HG02981 (cell line): Measurements from ENCODE around the gene IRAK3.

Experiments used
- ATAC-seq: cut with Tn5 transposase; IDR thresholded peaks from one replicate; pipeline ENCODE4 v1.9.1; 2021; ENCODE audit warnings: mild to moderate bottlenecking, moderate library complexity; ENCODE audit not compliant: unreplicated experiment

Gene IRAK3

DNA sequence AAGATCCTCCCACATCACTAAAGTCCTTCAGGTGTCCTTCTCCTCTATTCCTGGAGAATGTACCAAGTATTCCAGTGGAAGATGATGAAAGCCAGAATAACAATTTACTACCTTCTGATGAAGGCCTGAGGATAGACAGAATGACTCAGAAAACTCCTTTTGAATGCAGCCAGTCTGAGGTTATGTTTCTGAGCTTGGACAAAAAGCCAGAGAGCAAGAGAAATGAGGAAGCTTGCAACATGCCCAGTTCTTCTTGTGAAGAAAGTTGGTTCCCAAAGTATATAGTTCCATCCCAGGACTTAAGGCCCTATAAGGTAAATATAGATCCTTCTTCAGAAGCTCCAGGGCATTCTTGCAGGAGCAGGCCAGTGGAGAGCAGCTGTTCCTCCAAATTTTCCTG, 58.7 kb downstream of the IRAK3 start:
- ATAC-seq = no peak

DNA sequence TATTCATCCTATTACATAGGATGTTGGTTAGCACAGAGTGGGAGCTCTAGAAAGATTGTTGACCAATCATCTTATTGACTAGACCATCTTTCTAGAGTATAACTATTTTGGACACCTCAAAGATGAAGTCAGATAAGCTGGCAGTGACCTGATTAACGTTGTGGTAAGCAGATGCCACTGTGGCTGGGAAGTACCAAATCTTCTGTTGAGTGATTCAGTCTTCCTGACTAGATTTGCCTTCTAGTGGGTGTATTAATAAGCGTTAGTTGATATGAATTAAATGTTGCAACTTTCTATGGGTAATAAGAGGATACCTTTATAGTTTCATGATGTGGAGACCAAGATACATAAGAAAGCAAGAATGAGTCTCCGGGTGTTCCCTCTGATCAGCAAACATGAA, 62.0 kb downstream of the IRAK3 start:
- no peak for ATAC-seq

DNA sequence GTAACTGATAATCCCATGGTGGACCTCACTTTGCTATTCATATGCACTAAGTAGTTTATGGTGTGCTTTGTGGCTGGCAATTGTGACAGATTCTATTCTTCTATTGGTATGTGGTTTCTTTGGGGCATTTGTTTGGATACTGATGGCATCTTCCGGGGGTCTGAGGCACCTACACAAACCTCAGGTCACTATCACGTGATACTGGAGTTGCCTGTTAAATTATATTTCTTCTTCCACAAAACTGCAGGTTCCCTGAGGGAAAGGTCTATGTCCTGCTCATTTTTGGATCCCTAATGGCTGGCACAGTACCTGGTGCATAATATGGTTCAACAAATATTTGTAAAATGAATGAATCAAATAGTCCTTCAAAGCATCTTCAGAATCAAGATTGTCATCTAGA, 63.8 kb downstream of the IRAK3 start:
- no peak for ATAC-seq

DNA sequence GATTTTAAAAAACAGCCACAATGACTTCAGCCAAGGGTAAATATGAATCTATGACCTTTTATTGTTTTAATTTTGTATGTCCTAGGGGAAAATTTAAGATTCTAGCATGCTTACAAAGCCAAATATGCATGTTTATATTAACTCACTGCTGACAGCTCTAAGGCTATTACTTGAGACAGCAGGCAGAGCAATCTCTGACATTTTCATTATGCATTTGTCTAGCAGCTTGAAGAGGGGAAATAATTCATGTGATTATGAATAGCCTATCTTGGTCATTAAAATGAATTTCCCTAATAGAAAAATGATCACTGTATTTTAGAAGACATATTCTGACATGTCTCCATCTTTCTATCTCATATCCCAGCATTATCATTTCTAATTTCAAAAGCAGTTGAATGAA, 66.7 kb downstream of the IRAK3 start:
- ATAC-seq = no peak

DNA sequence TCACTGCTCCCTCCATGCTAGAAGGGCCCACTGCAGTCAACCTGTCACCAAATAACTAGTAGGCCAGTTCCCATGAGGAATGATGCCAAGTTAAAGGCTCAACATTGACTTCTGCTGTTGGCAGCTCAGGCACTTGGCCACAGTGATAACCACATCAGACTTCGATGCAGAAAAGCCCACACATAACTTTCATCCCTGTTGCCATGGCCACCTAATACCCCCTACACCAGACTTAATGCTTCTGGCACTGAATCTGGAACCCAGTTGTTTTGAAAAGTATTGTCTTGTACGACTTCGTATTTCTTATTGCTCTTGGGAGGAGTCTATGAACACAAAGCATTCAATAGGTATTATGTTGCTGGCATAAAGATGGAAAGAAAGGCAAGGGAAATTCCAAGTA, 69.0 kb downstream of the IRAK3 start:
- ATAC-seq = no peak

DNA sequence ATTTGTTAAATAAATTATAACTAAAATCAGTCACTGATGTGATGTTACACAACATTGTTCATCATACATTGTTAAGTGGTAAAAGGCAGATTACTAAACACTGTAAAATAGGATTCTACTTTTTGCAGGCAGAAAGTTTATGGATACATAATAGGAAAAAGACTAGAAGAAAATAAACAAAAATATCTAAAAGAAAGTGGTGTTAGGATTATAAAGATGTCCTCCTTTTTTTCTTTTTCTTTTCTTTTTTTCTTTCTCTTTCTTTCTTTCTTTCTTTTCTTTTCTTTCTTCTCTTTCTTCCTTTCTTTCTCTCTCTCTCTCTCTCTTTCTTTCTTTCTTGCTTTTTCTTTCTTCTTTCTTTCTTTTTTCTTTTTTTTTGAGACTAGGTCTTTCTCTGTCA, 73.7 kb downstream of the IRAK3 start:
- ATAC-seq = no peak

DNA sequence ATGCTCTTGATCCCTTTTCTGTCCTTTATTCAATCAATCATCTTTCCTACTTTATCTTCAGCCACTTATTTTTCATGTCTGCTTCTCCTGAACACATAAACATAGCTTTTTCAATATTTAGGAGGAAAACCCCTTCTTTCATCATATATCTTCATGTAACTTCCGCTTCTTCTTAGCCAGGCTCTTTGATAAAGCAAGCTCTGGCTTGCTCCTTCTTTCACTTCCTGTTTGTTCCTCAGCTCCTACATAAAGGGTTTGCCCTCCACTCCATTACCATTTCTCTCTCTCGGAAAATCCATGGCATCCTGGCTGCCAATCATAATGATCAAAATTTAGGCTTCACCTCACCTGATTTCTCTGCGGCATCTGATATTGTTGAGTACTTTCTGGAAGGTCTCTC, 79.5 kb downstream of the IRAK3 start:
- ATAC-seq = no peak

DNA sequence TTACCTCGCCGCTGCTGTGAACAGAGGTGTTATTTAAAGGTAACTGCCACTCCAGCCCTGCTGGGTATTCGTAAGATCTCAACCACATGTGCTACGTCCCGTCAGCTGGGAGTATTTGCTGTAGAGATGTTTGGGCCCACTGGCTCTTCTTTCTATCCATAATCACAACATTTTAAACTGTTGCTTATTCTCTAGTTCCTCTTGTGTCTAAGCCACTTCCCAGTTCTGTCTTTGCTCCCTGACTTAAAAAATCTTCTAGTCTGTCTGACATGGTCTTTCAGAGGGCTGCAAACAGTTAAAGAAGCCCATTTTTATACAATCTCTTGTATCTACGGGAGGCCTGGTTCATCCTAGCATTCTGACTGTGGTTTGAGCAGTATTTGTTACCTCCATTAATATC, 80.1 kb downstream of the IRAK3 start:
- ATAC-seq = no peak

DNA sequence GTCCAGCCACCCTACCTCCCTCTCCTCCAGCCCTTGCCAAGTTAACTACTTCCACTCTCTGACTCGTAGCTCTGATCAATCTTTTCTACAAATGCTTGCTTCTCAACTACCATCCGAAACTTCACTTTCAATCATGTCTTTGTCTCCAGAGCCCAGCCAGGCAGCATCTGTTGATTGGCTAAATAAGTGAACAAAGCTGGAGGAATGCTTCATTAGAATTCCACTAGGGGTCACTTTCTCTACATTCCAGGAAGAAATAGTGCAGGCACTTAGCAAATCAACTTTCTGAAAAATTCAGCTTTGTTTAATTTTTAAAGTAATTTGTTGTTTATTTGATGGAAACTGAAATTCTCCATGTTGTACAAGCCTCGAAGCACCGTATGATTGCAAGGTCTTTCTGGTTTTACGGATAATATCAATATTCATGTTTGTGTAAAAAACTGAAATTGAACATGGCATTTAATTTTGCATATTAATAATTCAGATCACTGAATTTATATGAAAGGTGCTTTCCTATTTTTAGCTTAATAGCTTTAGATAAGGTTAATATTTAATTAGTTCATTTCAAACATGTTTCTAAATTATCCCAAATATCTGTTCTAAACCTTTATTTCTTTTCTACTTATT, 80.9 kb downstream of the IRAK3 start:
- ATAC-seq = peak; percentile 49

DNA sequence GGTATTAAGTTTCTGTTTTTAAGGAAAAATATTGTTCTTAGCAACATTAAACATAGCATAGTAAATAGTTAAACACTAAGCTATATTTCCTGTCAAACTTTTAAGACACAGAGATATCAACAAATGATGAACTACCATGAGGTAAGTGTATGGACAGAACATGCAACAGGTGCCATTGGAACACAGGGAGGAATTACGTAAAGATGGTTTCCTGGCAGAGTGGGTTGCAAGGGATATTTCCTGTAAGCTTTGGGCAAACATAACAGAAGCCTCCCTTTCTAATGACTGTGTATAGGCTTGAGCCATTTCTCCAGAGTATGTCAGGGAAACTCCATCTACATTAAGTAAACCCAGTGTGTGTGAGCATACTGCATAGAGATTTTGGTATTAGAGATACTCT, 81.6 kb downstream of the IRAK3 start:
- no peak for ATAC-seq

DNA sequence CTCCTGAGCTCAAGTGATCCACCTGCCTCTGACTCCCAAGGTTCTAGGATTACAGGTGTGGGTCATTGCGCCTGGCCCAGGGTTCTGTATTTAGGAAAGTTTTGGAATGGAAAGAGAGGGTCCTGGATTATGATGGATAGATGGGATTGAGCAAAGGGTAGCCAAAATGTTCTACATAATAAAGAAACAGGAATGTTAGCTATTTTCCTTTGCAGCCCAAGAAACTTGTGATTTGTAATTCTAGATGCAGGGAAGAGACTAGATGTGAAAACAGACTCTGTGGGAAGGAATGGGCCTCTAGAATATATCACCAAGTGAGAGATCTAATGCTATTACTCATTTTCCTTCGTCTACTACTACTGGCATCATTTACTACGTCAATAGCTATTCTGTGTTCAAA, 83.6 kb downstream of the IRAK3 start:
- ATAC-seq = no peak

DNA sequence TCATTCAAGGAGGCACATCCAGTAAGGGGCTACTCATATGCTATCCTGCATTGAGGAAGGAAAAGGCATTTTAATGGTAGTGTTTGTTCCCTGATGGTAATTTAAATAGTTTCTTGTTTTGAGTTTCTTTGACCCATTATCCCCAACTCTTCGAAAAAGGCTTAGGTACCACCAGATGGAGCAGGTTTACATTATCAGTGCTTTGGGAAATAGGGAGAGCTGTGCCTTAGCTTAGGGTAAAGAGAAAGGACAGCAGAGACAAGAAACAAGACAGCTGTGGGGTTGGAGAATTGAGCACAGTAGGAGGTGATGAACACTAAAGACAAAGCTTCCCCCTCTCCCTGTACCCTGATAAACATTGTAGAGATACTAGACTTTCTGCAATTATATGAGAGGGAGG, 84.1 kb downstream of the IRAK3 start:
- no peak for ATAC-seq

DNA sequence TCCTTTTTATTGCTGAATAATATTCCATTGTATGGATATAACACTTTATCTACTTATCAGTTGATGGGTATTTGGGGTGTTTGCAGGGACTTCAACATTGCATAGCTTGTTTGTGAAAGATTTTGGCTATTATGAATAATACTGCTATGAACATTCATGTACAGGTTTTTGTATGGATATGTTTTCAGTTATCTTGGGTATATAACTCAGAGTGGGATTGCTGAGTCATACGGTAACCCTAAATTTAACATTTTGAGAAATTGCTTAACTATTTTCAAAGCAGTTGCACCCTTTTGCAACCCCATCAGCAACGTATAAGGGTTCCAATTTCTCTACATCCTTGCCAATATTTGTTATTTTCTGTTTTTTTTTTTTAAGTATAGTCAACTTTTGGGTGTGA, 86.0 kb downstream of the IRAK3 start:
- ATAC-seq = no peak

DNA sequence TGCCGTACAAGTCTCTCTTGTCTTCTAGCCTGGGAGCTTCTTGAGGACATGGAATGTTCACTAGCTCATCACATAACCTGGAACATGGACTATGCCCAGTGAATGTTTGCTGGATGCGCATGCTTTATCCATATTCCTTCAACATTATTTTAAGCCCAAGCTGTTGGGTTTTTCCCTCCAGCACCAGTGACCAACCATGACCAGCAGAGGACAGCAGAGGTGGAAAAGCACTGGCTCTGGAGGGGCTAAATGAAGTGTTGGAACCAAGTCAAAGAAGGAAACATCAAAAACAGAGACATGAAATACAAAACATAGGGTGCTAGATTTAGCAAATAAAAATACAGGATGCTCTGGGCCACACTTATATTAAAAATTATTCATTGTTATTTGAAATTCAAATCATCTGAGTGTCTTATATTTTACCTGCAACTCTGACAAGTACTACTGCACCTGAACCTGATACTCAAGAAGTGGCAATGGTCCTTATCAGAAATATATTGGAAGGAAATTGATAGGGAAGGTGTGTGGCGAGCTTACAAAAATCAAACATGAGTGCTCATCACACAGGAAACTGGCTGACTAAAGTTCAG, 90.2 kb downstream of the IRAK3 start:
- ATAC-seq = no peak

DNA sequence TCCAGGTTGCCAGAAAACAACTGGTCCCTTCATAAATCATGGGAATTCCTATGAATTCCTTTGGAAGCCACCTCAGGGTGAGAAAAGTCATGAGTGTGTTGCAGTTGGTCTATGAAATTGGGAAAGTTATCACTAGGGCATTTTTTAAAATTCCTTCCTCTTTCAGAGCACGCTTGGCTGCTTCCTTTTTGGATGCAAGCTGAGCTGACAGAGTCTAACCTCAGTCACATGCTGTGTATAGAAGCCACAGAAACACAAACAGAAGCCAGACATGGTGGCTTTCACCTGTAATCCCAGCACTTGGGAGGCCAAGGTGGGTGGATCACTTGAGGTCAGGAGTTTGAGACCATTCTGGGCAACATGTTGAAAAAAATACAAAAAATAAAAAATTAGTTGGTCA, 91.5 kb downstream of the IRAK3 start:
- no peak for ATAC-seq

DNA sequence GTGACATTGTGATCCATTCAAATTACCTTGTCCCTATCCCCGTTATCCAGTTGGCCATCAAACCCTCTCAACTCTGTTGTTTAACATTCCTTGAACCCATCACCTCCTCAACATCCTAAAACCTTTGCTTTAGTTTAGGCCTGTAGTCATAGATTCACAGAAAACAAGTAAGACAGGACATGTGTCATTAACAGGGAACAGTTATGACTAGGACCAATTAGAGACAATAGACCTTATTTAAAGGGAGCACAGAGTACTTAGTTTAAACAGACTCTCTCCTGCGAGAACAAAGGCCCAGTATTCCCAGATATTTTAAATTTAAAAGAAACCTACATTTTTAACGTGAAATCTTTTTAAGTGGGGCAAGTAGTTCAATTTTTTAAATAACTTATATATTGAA, 93.2 kb downstream of the IRAK3 start:
- no peak for ATAC-seq

DNA sequence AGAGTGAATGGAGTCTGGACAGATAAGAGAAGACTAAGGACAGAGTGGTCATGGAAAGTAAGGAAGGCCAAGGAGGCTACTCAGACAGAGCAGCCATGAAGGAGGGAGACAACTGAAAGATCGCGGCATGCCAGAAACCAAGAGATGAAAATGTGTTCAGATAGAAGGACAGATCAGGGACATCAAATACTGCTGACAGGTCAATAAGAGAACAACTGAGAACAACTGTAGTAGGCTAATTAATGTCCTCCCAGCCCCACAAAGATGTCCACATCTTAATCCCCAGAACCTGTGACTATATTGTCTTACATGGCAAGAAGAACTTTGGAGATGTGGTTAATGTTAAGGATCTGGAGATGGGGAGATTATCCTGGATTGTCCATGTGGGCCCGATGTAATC, 98.3 kb downstream of the IRAK3 start:
- no peak for ATAC-seq

DNA sequence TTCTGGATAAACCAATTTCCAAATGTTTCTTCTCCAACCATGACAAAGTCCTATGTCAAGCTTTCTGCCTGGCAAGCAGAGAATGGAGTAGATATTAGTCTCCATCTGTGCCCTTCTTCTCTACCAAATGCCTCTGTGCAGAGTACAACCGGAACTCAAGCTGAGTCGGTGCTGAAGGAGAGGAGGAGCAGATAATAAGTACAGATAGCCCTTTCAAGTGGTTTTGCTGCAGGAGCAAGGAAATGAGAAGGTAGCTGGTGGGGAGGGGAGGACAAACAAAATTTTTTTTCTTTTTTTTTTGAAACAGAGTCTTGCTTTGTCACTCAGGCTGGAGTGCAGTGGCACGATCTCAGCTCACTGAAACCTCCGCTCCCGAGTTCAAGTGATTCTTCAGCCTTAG, 99.1 kb downstream of the IRAK3 start:
- ATAC-seq = no peak

DNA sequence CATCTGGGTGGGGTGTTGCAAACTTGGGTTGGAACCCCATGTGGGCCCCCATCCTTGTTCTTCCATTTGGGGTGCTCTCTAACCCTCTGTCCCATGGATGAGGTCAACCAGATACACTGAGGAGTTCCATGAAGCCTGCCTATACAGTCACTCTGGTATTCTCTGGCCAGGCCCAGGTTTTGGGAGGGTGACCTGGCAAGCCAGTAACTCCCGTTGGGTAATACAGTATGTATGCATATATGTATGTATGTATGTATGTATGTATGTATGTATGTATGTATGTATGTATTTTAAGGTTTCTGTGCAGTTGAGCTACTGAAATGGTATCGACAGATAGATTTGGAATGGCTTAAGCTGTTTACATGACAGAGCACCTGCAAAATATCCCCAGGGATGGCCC, 100.5 kb downstream of the IRAK3 start:
- no peak for ATAC-seq

DNA sequence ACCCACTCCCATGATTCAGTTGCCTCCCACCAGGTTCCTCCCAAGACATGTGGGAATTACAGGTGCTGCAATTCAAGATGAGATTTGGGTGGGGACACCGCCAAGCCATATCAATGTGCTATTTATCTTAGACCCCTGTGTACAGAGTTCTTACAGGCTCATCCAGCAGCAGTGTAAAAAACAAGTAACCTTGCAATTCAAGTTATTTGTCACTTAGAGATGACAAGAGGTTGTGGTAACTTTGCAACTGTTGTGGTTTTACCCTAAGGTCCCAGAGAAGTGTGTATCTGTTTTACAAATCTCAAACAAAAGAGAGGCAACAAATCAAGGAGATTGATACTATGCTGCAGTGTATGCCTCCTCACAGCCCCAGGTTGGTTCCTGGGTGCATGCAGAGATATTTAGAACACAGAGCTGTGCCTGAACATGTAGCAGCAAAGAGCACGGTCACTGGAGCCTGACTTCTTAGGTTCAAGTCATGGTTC, 101.7 kb downstream of the IRAK3 start:
- ATAC-seq = no peak

DNA sequence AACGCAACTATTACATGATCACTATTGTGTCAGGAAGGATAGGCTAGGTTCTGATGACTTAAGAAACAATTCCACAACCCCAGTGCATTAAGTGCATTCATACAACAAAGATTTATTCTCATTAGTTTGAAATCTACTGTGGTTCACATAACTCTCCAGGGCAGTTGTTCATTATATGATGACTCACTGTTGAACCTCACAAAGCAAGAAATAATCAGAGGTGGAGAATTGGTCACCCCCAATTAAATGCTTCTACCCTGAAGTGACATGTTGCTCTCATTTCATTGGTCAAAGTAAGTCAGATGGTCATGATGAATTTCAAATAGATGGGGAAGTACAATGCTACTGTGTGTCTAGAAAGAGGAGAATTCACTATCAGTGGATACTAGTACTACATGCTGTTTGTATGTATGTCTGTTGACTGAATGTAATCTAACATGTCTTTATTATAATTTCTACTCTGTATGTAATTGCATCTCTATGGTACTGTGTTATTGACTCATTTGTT, 107.2 kb downstream of the IRAK3 start:
- no peak for ATAC-seq

DNA sequence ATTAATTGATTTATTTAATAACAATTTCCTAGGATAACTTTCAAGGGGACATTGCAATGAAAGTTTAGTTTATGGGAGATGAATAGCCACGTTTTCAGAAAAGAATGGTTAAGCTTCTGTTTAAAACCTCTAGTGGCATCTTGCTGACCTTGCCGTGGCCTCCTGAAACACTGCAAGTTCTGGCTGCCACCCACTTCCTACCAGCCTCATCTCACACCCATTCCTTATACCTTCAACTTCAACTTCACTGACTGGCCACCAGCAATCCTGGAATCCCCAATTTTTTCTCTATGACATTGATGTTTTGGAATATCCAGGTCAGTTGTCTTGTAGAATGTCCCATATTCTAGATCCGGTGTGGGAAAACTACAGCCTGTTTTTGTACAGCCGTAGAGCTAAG, 108.1 kb downstream of the IRAK3 start:
- ATAC-seq = no peak

DNA sequence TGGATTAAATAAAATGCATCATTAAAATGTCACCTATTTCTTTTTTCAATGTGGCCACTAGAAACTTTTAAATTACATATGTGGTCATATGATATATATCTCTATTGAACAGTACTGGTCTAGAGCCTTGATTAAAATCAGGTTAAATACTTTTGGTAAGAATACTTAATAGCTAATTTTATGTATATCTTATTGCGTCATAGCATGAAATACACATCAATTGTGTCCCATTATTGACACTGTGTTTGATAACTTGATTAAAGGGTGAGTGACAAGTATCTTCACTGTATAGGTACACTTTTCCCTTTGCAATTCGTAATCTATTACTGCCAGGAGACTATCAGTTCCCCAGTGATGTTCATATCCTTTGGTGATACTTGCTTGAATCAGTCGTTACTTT, 108.9 kb downstream of the IRAK3 start:
- no peak for ATAC-seq
